ENCODE measurements around the gene KCNAB1.

The KCNAB1 gene

DNA sequence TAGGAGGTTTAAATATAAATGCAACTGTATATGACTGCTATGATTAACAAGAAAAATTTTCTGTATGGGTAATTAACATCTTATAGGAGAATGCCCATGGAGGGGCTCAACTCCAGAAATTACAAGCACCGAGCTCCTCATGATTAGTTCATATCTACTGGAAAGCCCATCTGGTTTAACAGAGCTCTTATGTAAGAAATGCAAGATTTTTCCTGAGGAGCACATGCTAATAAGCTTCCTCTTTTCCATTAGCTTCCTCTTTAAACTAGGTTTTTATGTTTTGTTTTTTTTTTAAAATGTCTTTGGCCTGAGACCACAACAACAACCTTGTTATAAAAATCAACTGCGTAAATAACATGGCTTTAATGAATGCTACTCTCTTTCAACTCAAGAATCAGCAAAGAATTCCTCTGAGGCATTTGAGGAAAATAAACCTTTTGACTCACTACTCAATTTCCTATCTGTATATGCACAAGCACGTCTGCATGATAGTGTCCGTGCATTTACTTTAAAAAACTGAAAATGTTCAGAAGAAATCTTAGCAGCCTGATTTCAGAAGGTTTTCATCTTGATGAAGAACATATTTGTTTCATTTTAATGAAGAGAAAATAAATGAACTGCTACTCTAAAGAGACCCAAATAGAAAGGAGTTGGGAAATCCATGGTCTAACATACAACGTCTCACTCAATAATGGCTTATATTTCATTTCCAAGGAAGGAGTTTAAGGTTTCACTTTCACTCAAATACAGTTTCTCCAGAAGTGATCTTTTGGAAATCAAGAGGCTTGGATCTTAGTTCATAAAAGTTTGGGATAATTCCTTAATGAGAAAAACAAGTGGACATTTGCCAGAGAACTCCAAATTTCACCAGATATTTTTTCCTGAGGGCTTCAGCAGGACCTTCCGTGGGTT is 180.8 kb downstream of the KCNAB1 start:
- Histone ChIP-seq H2AFZ (ENCODE audit: low read length) (no peak overlapping the region), H3K9me2 (replicated peaks; ENCODE audit: insufficient read depth, low read length) (no peaks in the 10 kb centered on the region), H3K27me3 (replicated peaks; ENCODE audit: insufficient read depth, low read length) (no peaks in the 10 kb centered on the region), H3K36me3 (replicated peaks; ENCODE audit: insufficient read depth, low read length) (no peaks in the 10 kb centered on the region), H3K4me2 (ENCODE audit: low read depth, low read length) (no peak overlapping the region), H3K9me3 (replicated peaks; ENCODE audit: insufficient read depth, low read length) (no peaks in the 10 kb centered on the region), H3F3A (ENCODE audit: insufficient read depth, low read length) (no peaks in the 10 kb centered on the region), H4K20me1 (ENCODE audit: insufficient read depth, low read length) (no peaks in the 10 kb centered on the region), H3K9ac (ENCODE audit: low read length) (no peak overlapping the region), H3K27ac (ENCODE audit: low read length) (no peak overlapping the region), H3K79me2 (ENCODE audit: low read length) (no peaks in the 10 kb centered on the region), H3K4me1 (ENCODE audit: low read length) (no peaks in the 10 kb centered on the region), H3K4me3 (ENCODE audit: low read length) (no peak overlapping the region)
- no peak for TF ChIP-seq EZH2phosphoT487 (IDR thresholded peaks at IDR 0.05; ENCODE audit: low read length)
- TF ChIP-seq, protein P1, sequence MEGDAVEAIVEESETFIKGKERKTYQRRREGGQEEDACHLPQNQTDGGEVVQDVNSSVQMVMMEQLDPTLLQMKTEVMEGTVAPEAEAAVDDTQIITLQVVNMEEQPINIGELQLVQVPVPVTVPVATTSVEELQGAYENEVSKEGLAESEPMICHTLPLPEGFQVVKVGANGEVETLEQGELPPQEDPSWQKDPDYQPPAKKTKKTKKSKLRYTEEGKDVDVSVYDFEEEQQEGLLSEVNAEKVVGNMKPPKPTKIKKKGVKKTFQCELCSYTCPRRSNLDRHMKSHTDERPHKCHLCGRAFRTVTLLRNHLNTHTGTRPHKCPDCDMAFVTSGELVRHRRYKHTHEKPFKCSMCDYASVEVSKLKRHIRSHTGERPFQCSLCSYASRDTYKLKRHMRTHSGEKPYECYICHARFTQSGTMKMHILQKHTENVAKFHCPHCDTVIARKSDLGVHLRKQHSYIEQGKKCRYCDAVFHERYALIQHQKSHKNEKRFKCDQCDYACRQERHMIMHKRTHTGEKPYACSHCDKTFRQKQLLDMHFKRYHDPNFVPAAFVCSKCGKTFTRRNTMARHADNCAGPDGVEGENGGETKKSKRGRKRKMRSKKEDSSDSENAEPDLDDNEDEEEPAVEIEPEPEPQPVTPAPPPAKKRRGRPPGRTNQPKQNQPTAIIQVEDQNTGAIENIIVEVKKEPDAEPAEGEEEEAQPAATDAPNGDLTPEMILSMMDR (IDR thresholded peaks at IDR 0.05; ENCODE audit: low read length): no peak
- no peak for TF ChIP-seq EZH2 (optimal IDR thresholded peaks at IDR 0.05; ENCODE audit: low read depth, low read length)
- DNase-seq: no peak

DNA sequence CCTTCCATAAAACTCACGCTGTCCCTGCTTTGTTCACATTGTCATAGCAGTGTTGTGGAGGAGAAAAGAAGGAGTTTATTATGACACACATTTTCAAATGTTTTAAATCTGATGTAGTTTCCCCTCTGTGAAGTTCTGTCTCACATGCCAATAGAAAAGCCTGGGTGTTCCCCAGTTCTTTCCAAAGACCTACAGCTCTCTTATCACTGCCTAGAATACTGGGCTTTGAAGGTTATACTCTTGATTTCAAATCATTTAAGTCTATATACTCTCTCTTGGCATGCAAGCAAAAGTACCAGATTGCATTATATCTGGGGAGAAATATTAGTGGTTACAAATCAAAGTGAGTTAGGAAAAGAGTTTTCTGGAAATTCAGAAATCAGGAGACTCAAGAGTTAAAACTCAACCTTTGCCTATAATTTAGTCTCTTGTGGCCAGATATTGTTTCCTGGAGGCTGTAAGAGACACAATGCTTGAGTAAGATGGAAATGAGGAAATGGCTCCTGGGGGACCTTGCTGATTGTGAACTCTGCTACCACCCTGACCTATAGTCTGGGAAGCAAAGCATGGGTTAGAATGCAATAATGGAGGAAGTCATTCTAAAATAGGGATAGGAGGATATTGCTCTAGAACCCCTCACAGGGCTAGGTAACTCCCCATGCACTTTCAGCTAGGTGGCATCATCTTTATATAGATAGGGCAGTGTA is 182.8 kb downstream of the KCNAB1 start:
- H3K4me2 ChIP-seq (ENCODE audit: low read depth, low read length): no peak overlapping the region
- DNase-seq: no peak
- no peaks in the 10 kb centered on the region for H3K9me3 ChIP-seq (replicated peaks; ENCODE audit: insufficient read depth, low read length)
- H3K9ac ChIP-seq (ENCODE audit: low read length): no peak overlapping the region
- H3K4me1 ChIP-seq (ENCODE audit: low read length): no peaks in the 10 kb centered on the region
- no peaks in the 10 kb centered on the region for H3K9me2 ChIP-seq (replicated peaks; ENCODE audit: insufficient read depth, low read length)
- no peaks in the 10 kb centered on the region for H4K20me1 ChIP-seq (ENCODE audit: insufficient read depth, low read length)
- no peaks in the 10 kb centered on the region for H3K36me3 ChIP-seq (replicated peaks; ENCODE audit: insufficient read depth, low read length)
- TF ChIP-seq EZH2phosphoT487 (IDR thresholded peaks at IDR 0.05; ENCODE audit: low read length) (no peak), EZH2 (optimal IDR thresholded peaks at IDR 0.05; ENCODE audit: low read depth, low read length) (no peak)
- TF ChIP-seq, protein P1 (IDR thresholded peaks at IDR 0.05; ENCODE audit: low read length): no peak
- H3K4me3 ChIP-seq (ENCODE audit: low read length): no peak overlapping the region
- no peak overlapping the region for H2AFZ ChIP-seq (ENCODE audit: low read length)
- no peaks in the 10 kb centered on the region for H3K79me2 ChIP-seq (ENCODE audit: low read length)
- no peak overlapping the region for H3K27ac ChIP-seq (ENCODE audit: low read length)
- no peaks in the 10 kb centered on the region for H3F3A ChIP-seq (ENCODE audit: insufficient read depth, low read length)
- no peaks in the 10 kb centered on the region for H3K27me3 ChIP-seq (replicated peaks; ENCODE audit: insufficient read depth, low read length)

DNA sequence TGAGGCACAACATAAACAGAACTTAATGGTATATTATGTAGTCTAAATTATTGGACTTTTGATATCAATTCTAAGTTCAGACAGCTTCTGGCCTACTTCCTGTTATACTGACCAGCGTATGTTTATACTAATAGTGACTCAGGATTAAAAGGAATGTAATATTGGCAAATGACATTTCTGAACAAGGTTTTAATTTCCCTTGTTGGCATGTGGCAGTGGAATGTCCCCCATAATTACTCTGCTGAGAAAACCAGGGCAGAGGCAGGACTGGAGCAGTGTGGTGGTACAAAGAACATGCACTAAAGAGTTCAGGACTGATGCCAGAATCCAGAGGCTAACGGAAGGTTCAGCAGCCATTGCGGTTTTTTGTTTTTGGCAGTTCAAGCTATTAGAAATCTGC is 184.0 kb downstream of the KCNAB1 start:
- no peaks in the 10 kb centered on the region for H4K20me1 ChIP-seq (ENCODE audit: insufficient read depth, low read length)
- no peaks in the 10 kb centered on the region for H3K9me2 ChIP-seq (replicated peaks; ENCODE audit: insufficient read depth, low read length)
- no peaks in the 10 kb centered on the region for H3K4me1 ChIP-seq (ENCODE audit: low read length)
- no peak for DNase-seq
- H3F3A ChIP-seq (ENCODE audit: insufficient read depth, low read length): no peaks in the 10 kb centered on the region
- no peak overlapping the region for H3K4me2 ChIP-seq (ENCODE audit: low read depth, low read length)
- no peaks in the 10 kb centered on the region for H3K36me3 ChIP-seq (replicated peaks; ENCODE audit: insufficient read depth, low read length)
- H3K9ac ChIP-seq (ENCODE audit: low read length): no peak overlapping the region
- TF ChIP-seq, protein P1 (IDR thresholded peaks at IDR 0.05; ENCODE audit: low read length): no peak
- TF ChIP-seq EZH2phosphoT487 (IDR thresholded peaks at IDR 0.05; ENCODE audit: low read length): no peak
- no peak for TF ChIP-seq EZH2 (optimal IDR thresholded peaks at IDR 0.05; ENCODE audit: low read depth, low read length)
- no peak overlapping the region for H3K27ac ChIP-seq (ENCODE audit: low read length)
- H3K9me3 ChIP-seq (replicated peaks; ENCODE audit: insufficient read depth, low read length): no peaks in the 10 kb centered on the region
- no peak overlapping the region for H2AFZ ChIP-seq (ENCODE audit: low read length)
- H3K4me3 ChIP-seq (ENCODE audit: low read length): no peak overlapping the region
- H3K27me3 ChIP-seq (replicated peaks; ENCODE audit: insufficient read depth, low read length): no peaks in the 10 kb centered on the region
- H3K79me2 ChIP-seq (ENCODE audit: low read length): no peaks in the 10 kb centered on the region
